C4-2B (cell line): ENCODE data around the gene FAM131C.

Experiments
- CTCF ChIP-seq: fragments of 450-650 bp; conservative IDR thresholded peaks from 2 replicates; pipeline ENCODE4 v1.5.1; 2017; ENCODE audit warnings: mild to moderate bottlenecking
- ZFX ChIP-seq: fragments of 450-650 bp; IDR thresholded peaks from 2 replicates; pipeline ENCODE4 v1.6.1; 2017

- TF ChIP-seq CTCF (no peak), ZFX (no peak)
Observed at GRCh38 chr1:16118706-16119105, 45.3 kb upstream of the FAM131C start.
